PC-9 (cell line): ENCODE measurements around the gene YWHAB. TPM values are rescaled to one million over a fixed set of nuclear protein-coding genes. Genes with fewer than 3 reads are reported as not detected.

Experiments used
- BruUV-seq: library from RNA; stranded (reverse); fragments of 400-500 nt; replicated peaks from 2 replicates; lab custom pipeline; 2021; lab: Mats Ljungman, UMichigan
- CTCF ChIA-PET: fragments of 300-600 bp; sonication (Branson Sonifier 250); formaldehyde crosslinking; loops from one replicate; lab custom pipeline; 2022; ENCODE audit warnings: antibody characterized with exemption; lab: Charles Lee
- POLR2A ChIA-PET: fragments of 300-600 bp; sonication (Branson Sonifier 250); formaldehyde crosslinking; loops from one replicate; lab custom pipeline; 2022; ENCODE audit warnings: antibody characterized with exemption; ENCODE audit not compliant: unreplicated experiment; lab: Charles Lee
- DNase-seq, 2 experiments: peaks; one replicate each; pipeline versions ENCODE4 v3.0.0 to v3.0.0-alpha.2; 2015 to 2022; ENCODE audit warnings: mixed read lengths in 1 of 2
- H2AFZ ChIP-seq: fragments of 200-600 bp; sonication (generic); 2 replicates; pipeline ENCODE4 v1.8.1; 2017; ENCODE audit warnings: antibody characterized with exemption
- H3F3A ChIP-seq: fragments of 200-600 bp; sonication (generic); 2 replicates; pipeline ENCODE4 v1.8.1; 2017; ENCODE audit warnings: antibody characterized with exemption, mild to moderate bottlenecking, low read depth; ENCODE audit not compliant: insufficient read depth
- H3K27ac ChIP-seq: fragments of 200-600 bp; sonication (generic); 2 replicates; pipeline ENCODE4 v1.6.1; 2016; ENCODE audit warnings: mixed run types
- H3K27me3 ChIP-seq: fragments of 200-600 bp; sonication (generic); 2 replicates; pipeline ENCODE4 v1.6.1; 2016; ENCODE audit warnings: low read depth, mixed run types; ENCODE audit not compliant: insufficient read depth
- H3K36me3 ChIP-seq: fragments of 200-600 bp; sonication (generic); 2 replicates; pipeline ENCODE4 v1.6.1; 2016; ENCODE audit warnings: low read depth, mixed run types
- H3K4me1 ChIP-seq: fragments of 200-600 bp; sonication (generic); replicated peaks from 2 replicates; pipeline ENCODE4 v1.6.1; 2016; ENCODE audit warnings: mixed run types; ENCODE audit not compliant: insufficient read depth
- H3K4me2 ChIP-seq: fragments of 200-600 bp; sonication (generic); 2 replicates; pipeline ENCODE4 v1.6.1; 2017; ENCODE audit warnings: mixed run types
- H3K4me3 ChIP-seq: fragments of 200-600 bp; sonication (generic); 2 replicates; pipeline ENCODE4 v1.6.1; 2016; ENCODE audit warnings: mixed run types
- H3K79me2 ChIP-seq: fragments of 200-600 bp; sonication (generic); 2 replicates; pipeline ENCODE4 v1.6.1; 2017; ENCODE audit warnings: low read depth, mixed run types
- H3K9me2 ChIP-seq: fragments of 200-600 bp; sonication (generic); 2 replicates; pipeline ENCODE4 v1.8.1; 2017; ENCODE audit warnings: mild to moderate bottlenecking; ENCODE audit not compliant: insufficient read depth
- H3K9me3 ChIP-seq: fragments of 200-600 bp; sonication (generic); 2 replicates; pipeline ENCODE4 v1.8.1; 2016; ENCODE audit warnings: low read depth; ENCODE audit not compliant: insufficient read depth
- H4K20me1 ChIP-seq: fragments of 200-600 bp; sonication (generic); 2 replicates; pipeline ENCODE4 v1.8.1; 2017; ENCODE audit not compliant: insufficient read depth
- EZH2 ChIP-seq: fragments of 200-600 bp; sonication (generic); IDR thresholded peaks from 2 replicates; pipeline ENCODE4 v1.8.0; 2017; ENCODE audit warnings: antibody characterized with exemption, low read depth
- intact Hi-C: fragments of 100-400 bp; cut with micrococcal nuclease; formaldehyde crosslinking; loops from one replicate; pipeline ENCODE4 v1.10.0; 2022; ENCODE audit not compliant: unreplicated experiment
- total RNA-seq: library from RNA; stranded (reverse); gene quantifications from 2 replicates; pipeline ENCODE4 v1.2.3, GENCODE V29; 2021
- TF ChIP-seq, protein P1 (sequence below): fragments of 200-600 bp; sonication (generic); conservative IDR thresholded peaks from 2 replicates; pipeline ENCODE4 v1.6.1; 2017; ENCODE audit warnings: mixed run types, antibody characterized with exemption, mild to moderate bottlenecking, moderate library complexity

Gene YWHAB
- total RNA-seq, 1 experiment from 2014 or later, result 249 TPM

DNA sequence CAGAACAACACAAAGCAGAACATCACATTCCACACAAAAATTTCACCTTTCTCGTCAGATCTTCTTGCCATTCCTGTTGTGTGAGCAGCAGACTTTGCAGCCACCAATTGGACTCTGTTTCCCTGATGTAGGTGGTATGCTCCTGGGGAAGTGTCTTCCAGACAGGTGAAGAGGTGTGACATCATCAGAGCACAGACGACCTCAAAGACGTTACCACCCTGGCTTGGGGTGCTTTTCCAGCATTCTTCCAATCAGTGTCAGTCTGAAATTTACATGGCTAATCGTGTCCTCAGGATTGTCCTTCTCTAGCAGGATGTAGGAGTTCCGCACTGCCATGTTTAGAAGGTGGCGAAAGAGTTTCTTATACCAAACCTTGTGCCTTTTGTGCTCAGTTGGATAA is 43.5 kb upstream of the YWHAB start:
- no peaks in the 10 kb centered on the region for H3K36me3 ChIP-seq
- no peak for TF ChIP-seq EZH2
- TF ChIP-seq, protein P1, sequence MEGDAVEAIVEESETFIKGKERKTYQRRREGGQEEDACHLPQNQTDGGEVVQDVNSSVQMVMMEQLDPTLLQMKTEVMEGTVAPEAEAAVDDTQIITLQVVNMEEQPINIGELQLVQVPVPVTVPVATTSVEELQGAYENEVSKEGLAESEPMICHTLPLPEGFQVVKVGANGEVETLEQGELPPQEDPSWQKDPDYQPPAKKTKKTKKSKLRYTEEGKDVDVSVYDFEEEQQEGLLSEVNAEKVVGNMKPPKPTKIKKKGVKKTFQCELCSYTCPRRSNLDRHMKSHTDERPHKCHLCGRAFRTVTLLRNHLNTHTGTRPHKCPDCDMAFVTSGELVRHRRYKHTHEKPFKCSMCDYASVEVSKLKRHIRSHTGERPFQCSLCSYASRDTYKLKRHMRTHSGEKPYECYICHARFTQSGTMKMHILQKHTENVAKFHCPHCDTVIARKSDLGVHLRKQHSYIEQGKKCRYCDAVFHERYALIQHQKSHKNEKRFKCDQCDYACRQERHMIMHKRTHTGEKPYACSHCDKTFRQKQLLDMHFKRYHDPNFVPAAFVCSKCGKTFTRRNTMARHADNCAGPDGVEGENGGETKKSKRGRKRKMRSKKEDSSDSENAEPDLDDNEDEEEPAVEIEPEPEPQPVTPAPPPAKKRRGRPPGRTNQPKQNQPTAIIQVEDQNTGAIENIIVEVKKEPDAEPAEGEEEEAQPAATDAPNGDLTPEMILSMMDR, result no peak
- POLR2A ChIA-PET, result no interaction called here
- peaks cover 98% of the 10 kb centered on the region for H3K27me3 ChIP-seq
- no peak overlapping the region for H2AFZ ChIP-seq
- H3K4me1 ChIP-seq, result no peaks in the 10 kb centered on the region
- H3K4me2 ChIP-seq, result no peak overlapping the region
- H3F3A ChIP-seq, result no peaks in the 10 kb centered on the region
- no peak for DNase-seq
- H4K20me1 ChIP-seq, result no peaks in the 10 kb centered on the region
- intact Hi-C loops, result no loop called here
- no peaks in the 10 kb centered on the region for H3K79me2 ChIP-seq
- CTCF ChIA-PET, result no interaction called here
- no peaks in the 10 kb centered on the region for H3K9me2 ChIP-seq
- BruUV-seq, result no TSS peak
- H3K9me3 ChIP-seq, result no peaks in the 10 kb centered on the region
- H3K4me3 ChIP-seq, result no peak overlapping the region
- no peak overlapping the region for H3K27ac ChIP-seq

DNA sequence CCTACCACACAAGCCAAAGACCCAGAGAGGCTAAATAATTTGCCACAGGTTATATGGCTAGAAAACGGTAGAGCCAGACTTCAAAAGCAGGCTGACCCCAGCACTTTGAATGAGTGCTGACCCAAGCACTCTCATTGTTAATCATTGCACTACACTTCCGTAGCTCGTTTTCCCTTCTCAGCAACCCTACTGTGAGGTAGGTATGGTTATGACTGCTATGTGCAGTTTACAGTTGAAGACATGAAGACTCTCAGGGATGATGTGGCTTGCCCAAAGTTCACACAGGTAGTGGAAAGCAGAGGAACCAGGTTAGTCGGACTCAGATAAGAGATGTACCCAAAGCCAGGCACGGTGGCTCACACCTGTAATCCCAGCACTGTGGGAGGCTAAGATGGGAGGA is 41.6 kb upstream of the YWHAB start:
- H3K9me3 ChIP-seq, result no peaks in the 10 kb centered on the region
- peaks cover 83% of the 10 kb centered on the region for H3K27me3 ChIP-seq
- no peaks in the 10 kb centered on the region for H3K79me2 ChIP-seq
- BruUV-seq, result no TSS peak
- ChIA-PET POLR2A (no interaction called here), CTCF (no interaction called here)
- H2AFZ ChIP-seq, result no peak overlapping the region
- TF ChIP-seq, protein P1, result no peak
- TF ChIP-seq EZH2, result no peak
- no peak overlapping the region for H3K4me2 ChIP-seq
- no peak for DNase-seq
- H3K4me1 ChIP-seq, result no peaks in the 10 kb centered on the region
- H3K9me2 ChIP-seq, result no peaks in the 10 kb centered on the region
- no peak overlapping the region for H3K27ac ChIP-seq
- intact Hi-C loops, result no loop called here
- H4K20me1 ChIP-seq, result no peaks in the 10 kb centered on the region
- H3K36me3 ChIP-seq, result no peaks in the 10 kb centered on the region
- no peak overlapping the region for H3K4me3 ChIP-seq
- H3F3A ChIP-seq, result no peaks in the 10 kb centered on the region

DNA sequence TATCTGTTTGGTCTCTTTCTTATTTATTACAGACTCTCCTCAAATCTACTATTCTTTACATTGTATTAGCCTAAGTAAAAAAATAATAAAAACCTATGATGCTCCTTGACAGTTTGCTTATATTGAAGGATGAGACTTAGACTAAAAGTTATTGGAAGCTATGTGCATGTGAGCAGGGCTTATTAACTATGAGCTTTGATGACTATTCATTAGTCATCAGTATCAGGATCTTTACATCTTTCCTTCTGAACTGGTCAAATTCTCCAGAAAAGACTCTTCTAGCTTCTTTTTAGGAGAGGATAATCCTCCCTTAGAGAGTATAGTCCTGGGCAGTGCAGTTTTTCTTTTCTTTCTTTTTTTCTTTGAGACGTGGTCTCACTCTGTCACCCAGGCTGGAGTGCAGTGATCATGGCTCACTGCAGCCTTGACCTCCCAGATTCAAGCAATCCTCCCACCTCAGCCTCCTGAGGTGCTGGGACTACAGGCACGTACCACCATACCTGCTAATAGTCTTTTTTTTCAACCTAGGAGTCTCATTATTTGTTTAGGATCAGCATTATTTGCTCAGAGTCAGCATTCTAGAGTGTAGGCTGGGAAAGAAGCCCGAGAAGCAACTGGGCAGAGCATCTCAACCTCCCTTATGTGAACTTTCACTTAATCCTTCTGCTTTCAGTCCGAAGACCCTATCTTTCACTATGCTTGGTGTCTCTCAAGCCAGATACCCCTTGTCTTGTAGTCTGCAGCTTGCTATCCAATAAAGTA is 37.1 kb upstream of the YWHAB start:
- BruUV-seq, result no TSS peak
- Histone ChIP-seq H3K27ac (no peak overlapping the region), H3K9me2 (no peaks in the 10 kb centered on the region)

More for the DNA sequence above, 37.1 kb upstream of the YWHAB start:
- Histone ChIP-seq H3K36me3 (no peaks in the 10 kb centered on the region), H2AFZ (no peak overlapping the region), H3K79me2 (no peaks in the 10 kb centered on the region), H3F3A (no peaks in the 10 kb centered on the region), H4K20me1 (no peaks in the 10 kb centered on the region), H3K9me3 (no peaks in the 10 kb centered on the region), H3K4me2 (no peak overlapping the region), H3K27me3 (peaks cover 63% of the 10 kb centered on the region), H3K4me1 (no peaks in the 10 kb centered on the region), H3K4me3 (no peak overlapping the region)
- no peak for DNase-seq
- intact Hi-C loops, result no loop called here
- CTCF ChIA-PET, result no interaction called here
- POLR2A ChIA-PET, result no interaction called here
- TF ChIP-seq, protein P1, result no peak
- TF ChIP-seq EZH2, result no peak
